AG04450 (cell line): ENCODE measurements around the gene FETUB. TPM values are rescaled to one million over a fixed set of nuclear protein-coding genes. Genes with fewer than 3 reads are reported as not detected.

Source experiments
- CTCF ChIA-PET: fragments of 300-600, 350-600 bp; formaldehyde crosslinking; extraction: SDS; loops from one replicate; lab custom pipeline; 2022; ENCODE audit warnings: antibody characterized with exemption, inconsistent platforms; lab: Charles Lee
- POLR2A ChIA-PET: fragments of 350-600 bp; formaldehyde crosslinking; extraction: SDS; loops from one replicate; lab custom pipeline; 2021; ENCODE audit warnings: antibody characterized with exemption, inconsistent platforms; lab: Yijun Ruan, JAX
- DNase-seq: peaks from one replicate; pipeline ENCODE4 v3.0.0-alpha.2; 2011; ENCODE audit warnings: low read depth, low spot score
- H3K27ac ChIP-seq: one replicate; pipeline ENCODE4 v1.5.1; 2012; ENCODE audit warnings: low read depth, low read length, control low read depth
- H3K27me3 ChIP-seq: one replicate; pipeline ENCODE4 v1.6.0; 2012; ENCODE audit warnings: low read length; ENCODE audit not compliant: control insufficient read depth, insufficient read depth
- H3K4me3 ChIP-seq: 2 replicates; pipeline ENCODE4 v1.5.1; 2011; ENCODE audit warnings: mild to moderate bottlenecking, low read depth, low read length, control low read depth
- H3K9me3 ChIP-seq: 2 replicates; pipeline ENCODE4 v1.5.1; 2012; ENCODE audit warnings: low read length; ENCODE audit not compliant: control insufficient read depth, insufficient read depth
- polyA plus RNA-seq: library from polyadenylated mRNA; depleted of rRNA; stranded (reverse); fragments of >200 nt; gene quantifications from 2 replicates; pipeline ENCODE4 v1.2.3, GENCODE V29; 2011
- TF ChIP-seq, protein P1 (sequence below): IDR thresholded peaks from 2 replicates; pipeline ENCODE4 v1.5.1; 2011; ENCODE audit warnings: low read depth, low read length, control low read depth, inconsistent platforms

Gene FETUB
- polyA plus RNA-seq, 1 experiment: not detected

DNA sequence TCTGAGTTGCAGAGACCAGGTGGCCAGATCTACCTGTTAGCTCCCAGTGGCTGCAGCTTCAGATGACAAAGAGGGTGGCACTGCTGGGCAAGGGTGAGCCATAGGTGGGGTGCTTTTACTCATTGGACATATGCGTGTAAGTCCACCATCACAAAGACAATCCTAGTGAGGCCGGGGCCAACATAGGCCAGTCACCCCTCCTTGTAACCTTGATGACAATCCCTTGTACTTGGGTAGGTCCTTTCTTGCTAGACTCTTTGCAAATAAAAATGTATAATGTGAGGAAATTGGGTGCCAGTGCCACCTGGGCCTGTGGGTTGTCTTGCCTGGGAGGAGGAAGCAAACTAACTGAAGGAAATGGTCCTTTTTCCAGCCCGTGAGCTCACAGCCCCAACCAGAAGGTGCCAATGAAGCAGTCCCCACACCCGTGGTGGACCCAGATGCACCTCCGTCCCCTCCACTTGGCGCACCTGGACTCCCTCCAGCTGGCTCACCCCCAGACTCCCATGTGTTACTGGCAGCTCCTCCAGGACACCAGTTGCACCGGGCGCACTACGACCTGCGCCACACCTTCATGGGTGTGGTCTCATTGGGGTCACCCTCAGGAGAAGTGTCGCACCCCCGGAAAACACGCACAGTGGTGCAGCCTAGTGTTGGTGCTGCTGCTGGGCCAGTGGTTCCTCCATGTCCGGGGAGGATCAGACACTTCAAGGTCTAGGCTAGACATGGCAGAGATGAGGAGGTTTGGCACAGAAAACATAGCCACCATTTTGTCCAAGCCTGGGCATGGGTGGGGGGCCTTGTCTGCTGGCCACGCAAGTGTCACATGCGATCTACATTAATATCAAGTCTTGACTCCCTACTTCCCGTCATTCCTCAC is 19.7 kb upstream of the FETUB start:
- DNase-seq: no peak
- TF ChIP-seq, protein P1, sequence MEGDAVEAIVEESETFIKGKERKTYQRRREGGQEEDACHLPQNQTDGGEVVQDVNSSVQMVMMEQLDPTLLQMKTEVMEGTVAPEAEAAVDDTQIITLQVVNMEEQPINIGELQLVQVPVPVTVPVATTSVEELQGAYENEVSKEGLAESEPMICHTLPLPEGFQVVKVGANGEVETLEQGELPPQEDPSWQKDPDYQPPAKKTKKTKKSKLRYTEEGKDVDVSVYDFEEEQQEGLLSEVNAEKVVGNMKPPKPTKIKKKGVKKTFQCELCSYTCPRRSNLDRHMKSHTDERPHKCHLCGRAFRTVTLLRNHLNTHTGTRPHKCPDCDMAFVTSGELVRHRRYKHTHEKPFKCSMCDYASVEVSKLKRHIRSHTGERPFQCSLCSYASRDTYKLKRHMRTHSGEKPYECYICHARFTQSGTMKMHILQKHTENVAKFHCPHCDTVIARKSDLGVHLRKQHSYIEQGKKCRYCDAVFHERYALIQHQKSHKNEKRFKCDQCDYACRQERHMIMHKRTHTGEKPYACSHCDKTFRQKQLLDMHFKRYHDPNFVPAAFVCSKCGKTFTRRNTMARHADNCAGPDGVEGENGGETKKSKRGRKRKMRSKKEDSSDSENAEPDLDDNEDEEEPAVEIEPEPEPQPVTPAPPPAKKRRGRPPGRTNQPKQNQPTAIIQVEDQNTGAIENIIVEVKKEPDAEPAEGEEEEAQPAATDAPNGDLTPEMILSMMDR: no peak
- H3K9me3 ChIP-seq: no peaks in the 10 kb centered on the region
- no peak overlapping the region for H3K4me3 ChIP-seq
- peaks cover 5% of the 10 kb centered on the region for H3K27me3 ChIP-seq
- ChIA-PET CTCF (interaction anchor here (0.7 kb wide), 1 partner anchor 80 kb away, joined by 4 read pairs; no protein-coding TSS in a partner anchor), POLR2A (no interaction called here)
- no peak overlapping the region for H3K27ac ChIP-seq

DNA sequence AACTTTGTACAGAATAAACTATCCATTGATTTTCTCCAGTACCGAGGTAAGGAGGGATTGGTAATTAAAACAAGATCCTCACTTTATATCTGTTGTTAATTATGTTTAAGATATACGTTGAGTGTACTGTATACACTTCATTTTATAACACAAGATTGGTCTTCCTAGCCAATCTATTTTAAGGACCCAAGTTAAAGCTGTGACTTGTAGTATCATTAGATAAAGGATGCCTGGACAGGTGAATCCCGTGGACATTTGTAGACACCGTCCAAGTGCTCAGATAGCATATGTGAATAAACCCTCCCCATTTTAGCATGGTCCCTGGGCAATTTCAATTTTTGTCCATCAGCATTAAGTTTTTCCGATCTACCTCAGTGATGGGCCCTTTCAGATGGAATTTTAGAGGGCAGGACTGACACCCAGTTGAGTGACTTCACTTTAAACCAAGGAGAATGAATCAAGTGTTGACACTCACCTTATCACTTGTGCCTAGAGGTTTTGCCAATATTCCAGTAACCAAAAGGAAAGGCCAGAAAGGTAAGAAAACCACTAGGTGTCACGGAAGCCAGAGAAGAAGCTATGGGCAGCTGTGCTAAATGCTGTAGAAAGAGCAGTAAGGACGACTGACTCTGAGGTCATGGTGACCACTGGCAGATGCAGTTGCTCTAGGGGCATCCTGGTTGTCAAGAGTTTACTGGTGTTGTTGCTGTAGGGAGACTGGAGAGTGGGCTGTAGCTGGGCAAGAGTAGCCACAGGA is 18.1 kb upstream of the FETUB start:
- POLR2A ChIA-PET: no interaction called here
- peaks cover 6% of the 10 kb centered on the region for H3K27me3 ChIP-seq
- no peaks in the 10 kb centered on the region for H3K9me3 ChIP-seq
- no peak overlapping the region for H3K27ac ChIP-seq
- DNase-seq: no peak
- no peak overlapping the region for H3K4me3 ChIP-seq
- TF ChIP-seq, protein P1: no peak
- CTCF ChIA-PET: interaction anchor here (5.5 kb wide), 1 partner anchor 7 kb away, joined by 36 read pairs; no protein-coding TSS in a partner anchor

DNA sequence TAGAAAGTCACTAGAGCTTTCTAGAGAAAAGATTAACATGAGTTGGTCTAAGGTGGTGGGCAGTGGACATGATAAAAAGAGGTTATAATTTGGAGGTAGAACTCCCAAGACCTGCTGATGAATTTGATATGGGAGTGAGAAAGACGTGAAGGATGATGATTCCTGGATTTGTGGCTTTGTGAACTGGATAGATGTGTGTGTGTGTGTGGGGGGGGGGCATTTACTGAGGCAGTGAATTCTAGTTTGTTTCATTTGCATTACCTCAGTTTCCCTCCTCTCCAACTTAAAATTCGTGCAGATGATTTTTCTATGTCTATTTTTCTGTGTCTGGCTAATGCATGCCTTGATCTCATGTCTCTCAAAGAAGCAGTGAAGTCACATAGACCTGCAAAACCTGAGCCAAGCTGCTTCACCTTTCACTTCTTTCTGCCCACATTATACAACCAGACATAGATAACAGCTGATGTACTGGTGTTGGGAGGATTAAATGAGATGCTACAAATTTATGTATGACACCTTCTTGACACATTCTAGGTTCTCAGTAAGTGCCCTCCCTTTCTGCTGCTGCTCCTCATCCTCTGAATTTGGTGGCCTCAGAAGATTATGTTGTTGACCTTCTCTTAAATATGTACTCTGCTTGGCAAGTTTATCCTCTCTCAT is 17.4 kb upstream of the FETUB start:
- DNase-seq: no peak
- Histone ChIP-seq H3K4me3 (no peak overlapping the region), H3K27ac (no peak overlapping the region), H3K9me3 (no peaks in the 10 kb centered on the region), H3K27me3 (peaks cover 6% of the 10 kb centered on the region)
- CTCF ChIA-PET: interaction anchor here (0.7 to 5.5 kb wide), 2 partner anchors 8 to 57 kb away, joined by 3 to 36 read pairs; no protein-coding TSS in a partner anchor
- POLR2A ChIA-PET: no interaction called here
- TF ChIP-seq, protein P1: no peak

DNA sequence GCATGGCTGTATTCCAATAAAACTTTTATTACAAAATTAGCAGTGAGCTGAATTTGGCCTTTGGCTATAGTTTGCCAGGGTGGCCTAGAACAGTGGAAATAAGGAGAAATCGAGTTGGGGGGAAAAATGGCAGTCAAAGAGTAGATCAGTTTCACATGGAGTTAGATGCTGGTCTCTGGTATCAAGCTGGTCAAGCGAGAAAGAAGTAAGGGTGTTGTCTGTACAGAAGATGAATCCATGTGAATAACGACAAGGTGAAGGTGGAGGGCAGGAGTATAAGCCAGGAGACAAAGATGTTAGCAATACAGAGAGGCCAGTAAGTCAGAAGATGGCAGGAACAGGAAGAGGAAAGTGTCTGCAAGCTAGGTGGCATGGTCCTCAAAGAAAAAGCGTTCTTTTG is 15.6 kb upstream of the FETUB start:
- DNase-seq: no peak
- TF ChIP-seq, protein P1: no peak
- Histone ChIP-seq H3K9me3 (no peaks in the 10 kb centered on the region), H3K4me3 (no peak overlapping the region), H3K27ac (no peak overlapping the region), H3K27me3 (peaks cover 3% of the 10 kb centered on the region)
- ChIA-PET POLR2A (no interaction called here), CTCF (interaction anchor here (5.5 kb wide), 1 partner anchor 10 kb away, joined by 36 read pairs; no protein-coding TSS in a partner anchor)
